Right lobe of liver (tissue), 6 donors: ENCODE results near the gene ELOVL5. TPM values are rescaled to one million over a fixed set of nuclear protein-coding genes. Genes with fewer than 3 reads are reported as not detected.
A peak's percentile ranks its signal among the peaks of the same experiment; 100 is the strongest.

Experiments used
- ATAC-seq, 4 donors: fragments of 200-7000 bp; cut with Tn5 transposase; one replicate each; pipeline ENCODE4 v1.9.1; 2020; ENCODE audit warnings: mild to moderate bottlenecking in 4 of 4, moderate library complexity in 4 of 4
- DNase-seq, 3 donors: peaks; one replicate each; pipeline ENCODE4 v3.0.0-alpha.2; 2020
- H3K27ac ChIP-seq, 3 donors: fragments of 200-600 bp; one replicate each; pipeline ENCODE4 v1.8.0; 2022
- H3K27me3 ChIP-seq, 2 donors: fragments of 200-600 bp; one replicate each; pipeline ENCODE4 v1.8.0; 2022
- H3K36me3 ChIP-seq, 4 donors: fragments of 200-600 bp; sonication (generic) in 1 of 4; one replicate each; pipeline versions ENCODE4 v1.5.1 to v1.8.0; 2017 to 2022; ENCODE audit warnings: control low read depth in 1 of 4
- H3K4me1 ChIP-seq, 4 donors: fragments of 200-600 bp; sonication (generic) in 1 of 4; one replicate each; pipeline versions ENCODE4 v1.5.1 to v1.8.0; 2017 to 2022; ENCODE audit warnings: control low read depth in 1 of 4
- H3K4me3 ChIP-seq, 3 donors: fragments of 200-600 bp; one replicate each; pipeline ENCODE4 v1.8.0; 2022
- H3K9me3 ChIP-seq, 4 donors: fragments of 200-600 bp; sonication (generic) in 1 of 4; one replicate each; pipeline versions ENCODE4 v1.5.1 to v1.8.0; 2017 to 2022; ENCODE audit warnings: control low read depth in 1 of 4
- POLR2A ChIP-seq: fragments of 450-650 bp; IDR thresholded peaks from one replicate; pipeline ENCODE4 v1.6.1; 2017; ENCODE audit warnings: antibody characterized with exemption, mild to moderate bottlenecking
- WGBS: methylation state at CpG from one replicate; pipeline ENCODE4 v1.1.6; 2018; ENCODE audit warnings: low coverage, low lambda C conversion rate; ENCODE audit not compliant: insufficient coverage; ENCODE audit errors: missing lambda C conversion rate; 5-methylcytosine and 5-hydroxymethylcytosine counted together
- intact Hi-C, 2 donors: fragments of 100-400 bp; cut with DNase I; formaldehyde crosslinking; loops; one replicate each; pipeline versions ENCODE4 v1.11.2 to v1.14.1; 2022
- total RNA-seq, 6 experiments: library from RNA; depleted of rRNA in 2 of 6; stranded (reverse); fragments of >200 nt in 2 of 6; fragmentation: NEBNext Ultra II Directional in 3 of 6; extraction: Animal tissue kit (Norgen Biotek cat#: 25700) in 3 of 6; gene quantifications; one replicate each; pipeline versions ENCODE4 v1.1.0 to v1.2.4, GENCODE V29; 2016 to 2023
- TF ChIP-seq, protein P1 (sequence below), 4 donors: fragments of 200-600 bp in 3 of 4; fragments of 450-650 bp in 1 of 4; IDR thresholded peaks; one replicate each; pipeline versions ENCODE4 v1.5.1 to v1.8.0; 2016 to 2022; ENCODE audit warnings: antibody characterized with exemption in 4 of 4, mild to moderate bottlenecking in 2 of 4
- donor health status: DM: no; HTN: yes; CAD: no.
- donor health status: DM: no; HTN: no; CAD: no.
- donor health status: DM: no; HTN: no; CAD: no.
- donor health status: DM: no; HTN: yes; CAD: no.
- donor health status: DM: no; HTN: yes; CAD: no.

The ELOVL5 gene
- total RNA-seq, 6 experiments from 2014 or later, result 48.5 to 117 (median 55.7) TPM

GRCh38 chr6:53294095-53294494 lies 54.7 kb downstream of the ELOVL5 start:
- no peak overlapping the region for H3K27ac ChIP-seq
- TF ChIP-seq, protein P1, sequence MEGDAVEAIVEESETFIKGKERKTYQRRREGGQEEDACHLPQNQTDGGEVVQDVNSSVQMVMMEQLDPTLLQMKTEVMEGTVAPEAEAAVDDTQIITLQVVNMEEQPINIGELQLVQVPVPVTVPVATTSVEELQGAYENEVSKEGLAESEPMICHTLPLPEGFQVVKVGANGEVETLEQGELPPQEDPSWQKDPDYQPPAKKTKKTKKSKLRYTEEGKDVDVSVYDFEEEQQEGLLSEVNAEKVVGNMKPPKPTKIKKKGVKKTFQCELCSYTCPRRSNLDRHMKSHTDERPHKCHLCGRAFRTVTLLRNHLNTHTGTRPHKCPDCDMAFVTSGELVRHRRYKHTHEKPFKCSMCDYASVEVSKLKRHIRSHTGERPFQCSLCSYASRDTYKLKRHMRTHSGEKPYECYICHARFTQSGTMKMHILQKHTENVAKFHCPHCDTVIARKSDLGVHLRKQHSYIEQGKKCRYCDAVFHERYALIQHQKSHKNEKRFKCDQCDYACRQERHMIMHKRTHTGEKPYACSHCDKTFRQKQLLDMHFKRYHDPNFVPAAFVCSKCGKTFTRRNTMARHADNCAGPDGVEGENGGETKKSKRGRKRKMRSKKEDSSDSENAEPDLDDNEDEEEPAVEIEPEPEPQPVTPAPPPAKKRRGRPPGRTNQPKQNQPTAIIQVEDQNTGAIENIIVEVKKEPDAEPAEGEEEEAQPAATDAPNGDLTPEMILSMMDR (IDR thresholded peaks at IDR 0.05), result peak; percentile 26 to 58 (median 30)
- TF ChIP-seq POLR2A, result no peak
- peak in 3 of 4 donors; percentile 10 to 56 (median 38) for ATAC-seq
- intact Hi-C loops, result no loop called here
- 63% methylated on average over 3 of the region's 3 CpGs for WGBS
- no peak for DNase-seq
- H3K27me3 ChIP-seq, result no peaks in the 10 kb centered on the region
- H3K36me3 ChIP-seq, result peaks cover 0 to 3% (median 0%) of the 10 kb centered on the region in 4 donors
- H3K4me3 ChIP-seq, result no peak overlapping the region
- H3K9me3 ChIP-seq, result no peaks in the 10 kb centered on the region
- H3K4me1 ChIP-seq, result peaks cover 0 to 40% (median 8%) of the 10 kb centered on the region in 4 donors

DNA sequence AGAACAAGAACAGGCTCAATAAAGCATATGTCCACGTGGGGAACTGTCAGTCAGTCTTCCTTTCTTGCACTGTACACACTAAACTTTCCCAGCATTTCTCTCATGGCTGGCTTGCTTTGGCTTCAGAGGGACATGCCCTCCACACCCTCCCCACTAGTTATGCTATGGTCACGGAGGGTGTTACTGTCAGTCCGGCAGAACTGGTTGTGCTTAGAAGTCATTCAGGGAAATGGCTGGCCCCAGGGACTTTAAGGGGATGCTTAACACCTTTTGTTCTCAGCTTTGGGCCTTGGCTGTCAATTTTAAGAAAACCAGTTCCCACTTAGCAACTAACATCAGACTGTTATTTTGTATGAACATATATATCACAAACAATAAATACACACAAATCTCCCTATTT lies 55.1 kb downstream of the ELOVL5 start:
- Histone ChIP-seq H3K27me3 (no peaks in the 10 kb centered on the region), H3K36me3 (peaks cover 0 to 3% (median 0%) of the 10 kb centered on the region in 4 donors), H3K9me3 (no peaks in the 10 kb centered on the region), H3K4me1 (peaks cover 0 to 37% (median 8%) of the 10 kb centered on the region in 4 donors), H3K4me3 (no peak overlapping the region), H3K27ac (no peak overlapping the region)
- 100% methylated on average over 3 of the region's 3 CpGs for WGBS
- no peak for DNase-seq
- intact Hi-C loops, result no loop called here
- no peak for ATAC-seq
- TF ChIP-seq, protein P1 (IDR thresholded peaks at IDR 0.05), result no peak
- TF ChIP-seq POLR2A, result no peak

GRCh38 chr6:53290537-53291510 lies 57.9 kb downstream of the ELOVL5 start:
- WGBS, result 65% methylated on average over 2 of the region's 2 CpGs
- Histone ChIP-seq H3K4me1 (peaks cover 0 to 12% (median 0%) of the 10 kb centered on the region in 4 donors), H3K4me3 (no peak overlapping the region), H3K27me3 (no peaks in the 10 kb centered on the region), H3K9me3 (no peaks in the 10 kb centered on the region), H3K27ac (no peak overlapping the region), H3K36me3 (peaks cover 0 to 3% (median 1%) of the 10 kb centered on the region in 4 donors)
- intact Hi-C loops, result no loop called here
- DNase-seq (no peak), ATAC-seq (no peak)
- TF ChIP-seq, protein P1 (IDR thresholded peaks at IDR 0.05), result no peak
- no peak for TF ChIP-seq POLR2A

DNA sequence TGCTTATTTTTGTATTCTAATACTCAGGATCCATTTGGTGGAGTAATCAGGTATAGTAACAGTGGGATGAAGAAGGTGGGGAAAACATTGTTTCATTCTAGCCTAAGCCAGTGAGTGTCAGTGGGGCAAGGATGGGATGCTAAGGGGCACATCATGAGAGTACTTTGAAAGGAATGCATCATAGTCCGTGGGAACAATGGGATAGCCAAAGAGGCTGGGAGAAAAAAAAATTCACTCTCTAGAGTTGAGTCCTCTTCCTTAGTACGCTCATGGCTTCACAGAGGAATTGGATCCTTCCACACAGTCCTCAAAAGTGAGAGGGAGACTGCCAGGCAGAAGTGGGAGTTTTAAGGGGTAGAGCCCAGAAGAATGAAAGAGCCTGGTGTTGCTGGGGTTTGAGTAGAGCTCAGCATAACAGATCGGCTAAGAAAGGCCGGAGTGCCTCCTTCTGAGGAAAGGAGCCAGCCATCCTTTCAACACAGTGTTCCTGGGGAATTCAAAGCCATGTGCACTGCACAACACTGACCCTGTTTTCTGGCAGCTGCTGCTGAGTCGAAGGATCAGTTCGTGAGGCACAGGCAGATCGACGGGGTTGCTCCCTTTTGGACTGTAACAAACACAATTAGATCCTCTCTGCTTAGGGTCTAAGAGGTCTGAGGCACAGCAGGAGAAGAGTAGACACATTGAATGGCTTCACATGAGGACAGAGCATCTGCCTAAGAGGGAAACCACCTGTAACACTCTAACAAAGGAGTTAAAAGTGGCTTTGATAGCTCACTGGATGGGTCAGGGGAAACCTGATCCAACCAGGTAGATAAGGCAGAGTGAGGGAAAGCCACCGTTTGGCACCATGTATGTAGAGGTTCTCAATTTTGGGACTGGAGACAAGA lies 61.2 kb downstream of the ELOVL5 start:
- WGBS, result 65% methylated on average over 6 of the region's 9 CpGs

More for the DNA sequence above, 61.2 kb downstream of the ELOVL5 start:
- TF ChIP-seq, protein P1 (IDR thresholded peaks at IDR 0.05), result no peak
- no peak for TF ChIP-seq POLR2A
- Histone ChIP-seq H3K27me3 (no peaks in the 10 kb centered on the region), H3K4me1 (no peaks in the 10 kb centered on the region), H3K4me3 (no peak overlapping the region), H3K36me3 (peaks cover 0 to 3% (median 0%) of the 10 kb centered on the region in 4 donors), H3K9me3 (no peaks in the 10 kb centered on the region), H3K27ac (no peak overlapping the region)
- peak in 2 of 4 donors; percentile 23 to 30 for ATAC-seq
- intact Hi-C loops, result no loop called here
- no peak for DNase-seq
